A673 (cell line): ENCODE measurements around the gene SMYD3.

Experiments used
- EZH2 ChIP-seq: fragments of 200-600 bp; sonication (generic); IDR thresholded peaks from 2 replicates; pipeline ENCODE4 v1.6.1; 2017; ENCODE audit warnings: borderline replicate concordance, low read depth, mild to moderate bottlenecking, mixed read lengths, antibody characterized with exemption, low read length; ENCODE audit not compliant: poor library complexity, severe bottlenecking
- TF ChIP-seq, protein P1 (sequence below): fragments of 300-800, 200-600 bp; sonication (generic); conservative IDR thresholded peaks from 2 replicates; pipeline ENCODE4 v1.5.1; 2017; ENCODE audit warnings: low read depth, mild to moderate bottlenecking, antibody characterized with exemption, low read length, moderate library complexity, mixed read lengths

DNA sequence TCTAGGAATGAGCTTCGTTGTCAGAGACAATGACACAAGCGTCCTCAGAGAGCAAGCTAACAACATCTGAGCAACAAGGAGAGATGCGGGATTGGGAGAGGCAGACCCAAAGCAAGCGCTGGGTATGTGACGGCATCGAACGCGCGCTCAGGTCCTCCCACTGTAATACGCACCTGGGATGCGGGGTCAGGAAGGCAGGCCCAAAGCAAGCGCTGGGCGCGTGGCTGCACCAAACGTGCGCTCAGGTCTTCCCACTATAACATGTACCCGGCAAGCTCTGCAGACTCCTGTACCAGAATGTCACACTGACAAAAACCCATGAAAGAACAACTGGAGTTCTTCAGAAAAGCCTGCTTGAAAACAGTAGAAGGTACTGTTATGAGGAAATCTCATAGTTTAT lies 653.8 kb downstream of the SMYD3 start:
- TF ChIP-seq, protein P1, sequence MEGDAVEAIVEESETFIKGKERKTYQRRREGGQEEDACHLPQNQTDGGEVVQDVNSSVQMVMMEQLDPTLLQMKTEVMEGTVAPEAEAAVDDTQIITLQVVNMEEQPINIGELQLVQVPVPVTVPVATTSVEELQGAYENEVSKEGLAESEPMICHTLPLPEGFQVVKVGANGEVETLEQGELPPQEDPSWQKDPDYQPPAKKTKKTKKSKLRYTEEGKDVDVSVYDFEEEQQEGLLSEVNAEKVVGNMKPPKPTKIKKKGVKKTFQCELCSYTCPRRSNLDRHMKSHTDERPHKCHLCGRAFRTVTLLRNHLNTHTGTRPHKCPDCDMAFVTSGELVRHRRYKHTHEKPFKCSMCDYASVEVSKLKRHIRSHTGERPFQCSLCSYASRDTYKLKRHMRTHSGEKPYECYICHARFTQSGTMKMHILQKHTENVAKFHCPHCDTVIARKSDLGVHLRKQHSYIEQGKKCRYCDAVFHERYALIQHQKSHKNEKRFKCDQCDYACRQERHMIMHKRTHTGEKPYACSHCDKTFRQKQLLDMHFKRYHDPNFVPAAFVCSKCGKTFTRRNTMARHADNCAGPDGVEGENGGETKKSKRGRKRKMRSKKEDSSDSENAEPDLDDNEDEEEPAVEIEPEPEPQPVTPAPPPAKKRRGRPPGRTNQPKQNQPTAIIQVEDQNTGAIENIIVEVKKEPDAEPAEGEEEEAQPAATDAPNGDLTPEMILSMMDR: no peak
- no peak for TF ChIP-seq EZH2
